IMR-90 (cell line): ENCODE measurements around the gene TPSAB1. TPM values are rescaled to one million over a fixed set of nuclear protein-coding genes. Genes with fewer than 3 reads are reported as not detected.

Experiments used
- ATAC-seq: fragments of 200-7000 bp; cut with Tn5 transposase; 2 replicates; pipeline ENCODE4 v1.9.1; 2020; ENCODE audit warnings: low read depth, mild to moderate bottlenecking, moderate library complexity
- BruUV-seq: library from RNA; stranded (reverse); fragments of 400-500 nt; replicated peaks from 2 replicates; lab custom pipeline; 2021; lab: Mats Ljungman, UMichigan
- CTCF ChIA-PET: fragments of 300-600 bp; formaldehyde crosslinking; extraction: SDS; loops from one replicate; lab custom pipeline; 2021; ENCODE audit warnings: antibody characterized with exemption; lab: Yijun Ruan, JAX
- POLR2A ChIA-PET: fragments of 300-600 bp; sonication (Branson Sonifier 250); formaldehyde crosslinking; loops from one replicate; lab custom pipeline; 2022; ENCODE audit warnings: antibody characterized with exemption; ENCODE audit not compliant: unreplicated experiment; lab: Charles Lee
- DNase-seq: peaks from one replicate; pipeline ENCODE4 v3.0.0; 2013
- H2AFZ ChIP-seq: replicated peaks from 2 replicates; pipeline ENCODE3; 2013; ENCODE audit warnings: low read length, mild to moderate bottlenecking; ENCODE audit not compliant: poor library complexity
- H2AK5ac ChIP-seq: 2 replicates; pipeline ENCODE4 v1.6.1; 2013; ENCODE audit warnings: low read depth, low read length, inconsistent platforms
- H2AK9ac ChIP-seq: replicated peaks from 2 replicates; pipeline ENCODE3; 2013; ENCODE audit warnings: mild to moderate bottlenecking, low read depth, low read length, moderate library complexity; ENCODE audit not compliant: poor library complexity
- H2BK120ac ChIP-seq: 2 replicates; pipeline ENCODE4 v1.6.1; 2013; ENCODE audit warnings: low read depth, low read length, inconsistent platforms
- H2BK15ac ChIP-seq: 3 replicates; pipeline ENCODE4 v1.6.1; 2013; ENCODE audit warnings: low read depth, low read length, inconsistent platforms
- H2BK20ac ChIP-seq: 2 replicates; pipeline ENCODE4 v1.6.1; 2013; ENCODE audit warnings: low read depth, mild to moderate bottlenecking, inconsistent platforms, low read length, moderate library complexity
- H2BK5ac ChIP-seq: 2 replicates; pipeline ENCODE4 v1.6.1; 2013; ENCODE audit warnings: mild to moderate bottlenecking, low read depth, low read length, inconsistent platforms; ENCODE audit not compliant: poor library complexity, severe bottlenecking
- H3K14ac ChIP-seq: replicated peaks from 2 replicates; pipeline ENCODE4 v1.6.1; 2013; ENCODE audit warnings: low read depth, low read length, inconsistent platforms
- H3K18ac ChIP-seq: 2 replicates; pipeline ENCODE4 v1.6.1; 2013; ENCODE audit warnings: low read depth, low read length, control low read depth
- H3K23ac ChIP-seq: 2 replicates; pipeline ENCODE4 v1.6.1; 2013; ENCODE audit warnings: low read depth, low read length, inconsistent platforms
- H3K27ac ChIP-seq: 2 replicates; pipeline ENCODE4 v1.5.1; 2013; ENCODE audit warnings: mild to moderate bottlenecking, control low read depth, low read length; ENCODE audit not compliant: insufficient read depth
- H3K27me3 ChIP-seq: 2 replicates; pipeline ENCODE4 v1.6.1; 2013; ENCODE audit warnings: low read length; ENCODE audit not compliant: control insufficient read depth, insufficient read depth
- H3K36me3 ChIP-seq: 2 replicates; pipeline ENCODE4 v1.6.1; 2013; ENCODE audit warnings: low read length, mixed read lengths; ENCODE audit not compliant: control insufficient read depth, insufficient read depth
- H3K4ac ChIP-seq: 2 replicates; pipeline ENCODE4 v1.6.1; 2013; ENCODE audit warnings: low read depth, low read length, inconsistent platforms
- H3K4me1 ChIP-seq: 2 replicates; pipeline ENCODE4 v1.6.1; 2013; ENCODE audit warnings: low read length, mixed read lengths; ENCODE audit not compliant: control insufficient read depth, insufficient read depth
- H3K4me2 ChIP-seq: 2 replicates; pipeline ENCODE4 v1.6.1; 2013; ENCODE audit warnings: low read depth, mild to moderate bottlenecking, control low read depth, low read length, moderate library complexity
- H3K4me3 ChIP-seq: 2 replicates; pipeline ENCODE4 v1.5.1; 2013; ENCODE audit warnings: low read depth, mild to moderate bottlenecking, control low read depth, low read length, moderate library complexity; ENCODE audit not compliant: insufficient read depth
- H3K56ac ChIP-seq: 2 replicates; pipeline ENCODE4 v1.6.1; 2013; ENCODE audit warnings: low read length, inconsistent platforms; ENCODE audit not compliant: insufficient read depth; ENCODE audit errors: extremely low read depth
- H3K79me1 ChIP-seq, 2 experiments: 2 replicates each; pipeline ENCODE4 v1.6.1; 2013; ENCODE audit warnings: low read length in 2 of 2, inconsistent platforms in 1 of 2, low read depth in 1 of 2
- H3K9ac ChIP-seq: 2 replicates; pipeline ENCODE4 v1.6.1; 2013; ENCODE audit warnings: low read depth, low read length, control low read depth
- H3K9me1 ChIP-seq: 2 replicates; pipeline ENCODE4 v1.6.1; 2013; ENCODE audit warnings: low read length, inconsistent platforms; ENCODE audit not compliant: insufficient read depth
- H3K9me3 ChIP-seq: 2 replicates; pipeline ENCODE4 v1.6.1; 2013; ENCODE audit warnings: low read length; ENCODE audit not compliant: control insufficient read depth, insufficient read depth
- H4K20me1 ChIP-seq: 2 replicates; pipeline ENCODE4 v1.6.1; 2013; ENCODE audit warnings: low read length, inconsistent platforms; ENCODE audit not compliant: insufficient read depth
- H4K5ac ChIP-seq: 2 replicates; pipeline ENCODE4 v1.6.1; 2013; ENCODE audit warnings: mild to moderate bottlenecking, low read depth, low read length, control low read depth
- H4K8ac ChIP-seq, 2 experiments: 2 replicates each; pipeline ENCODE4 v1.6.1; 2013; ENCODE audit warnings: low read depth in 2 of 2, low read length in 2 of 2, control low read depth in 1 of 2, inconsistent platforms in 1 of 2
- H4K91ac ChIP-seq: 2 replicates; pipeline ENCODE4 v1.6.1; 2013; ENCODE audit warnings: low read depth, low read length, inconsistent platforms; ENCODE audit not compliant: insufficient read depth
- BHLHE40 ChIP-seq: fragments of 150-350 bp; IDR thresholded peaks from 2 replicates; pipeline ENCODE4 v1.6.1; 2016; ENCODE audit warnings: mild to moderate bottlenecking, low read depth, low read length
- CHD1 ChIP-seq: IDR thresholded peaks from 2 replicates; pipeline ENCODE4 v1.6.1; 2012; ENCODE audit warnings: low read depth, low read length, improper control_type of control experiment
- FOS ChIP-seq: fragments of 150-350 bp; IDR thresholded peaks from 2 replicates; pipeline ENCODE4 v1.6.1; 2016; ENCODE audit warnings: low read depth, low read length
- MAZ ChIP-seq: IDR thresholded peaks from 2 replicates; pipeline ENCODE4 v1.6.1; 2012; ENCODE audit warnings: low read depth, mild to moderate bottlenecking, low read length, improper control_type of control experiment, moderate library complexity, borderline replicate concordance
- POLR2A ChIP-seq: IDR thresholded peaks from 2 replicates; pipeline ENCODE4 v1.6.1; 2012; ENCODE audit warnings: mild to moderate bottlenecking, low read depth, low read length
- RAD21 ChIP-seq: IDR thresholded peaks from 2 replicates; pipeline ENCODE4 v1.6.1; 2012; ENCODE audit warnings: low read length, improper control_type of control experiment
- RCOR1 ChIP-seq: IDR thresholded peaks from 2 replicates; pipeline ENCODE4 v1.6.1; 2012; ENCODE audit warnings: mild to moderate bottlenecking, low read length, improper control_type of control experiment; ENCODE audit not compliant: insufficient replicate concordance
- RFX5 ChIP-seq: IDR thresholded peaks from 2 replicates; pipeline ENCODE4 v1.8.0; 2012; ENCODE audit warnings: low read depth, mild to moderate bottlenecking, low read length, moderate library complexity
- SMC3 ChIP-seq: fragments of 150-350 bp; IDR thresholded peaks from 2 replicates; pipeline ENCODE4 v1.6.1; 2016; ENCODE audit warnings: low read depth, mild to moderate bottlenecking, antibody characterized with exemption, low read length, moderate library complexity
- WGBS, 2 experiments: methylation state at CpG; one replicate each; pipeline versions ENCODE4 v1.1.5 to v1.1.7; 2013; ENCODE audit warnings: missing lambda C conversion rate in 2 of 2; ENCODE audit not compliant: insufficient read length in 1 of 2; ENCODE audit errors: extremely low coverage in 2 of 2; 5-methylcytosine and 5-hydroxymethylcytosine counted together
- dilution Hi-C: fragments of 300-500 bp; cut with HindIII; formaldehyde crosslinking; loops from one replicate; pipeline ENCODE4 v1.14.3; 2018; ENCODE audit warnings: low sequenced_read_pairs; ENCODE audit not compliant: unreplicated experiment
- in situ Hi-C: fragments of 300-500 bp; cut with MboI; formaldehyde crosslinking; loops from 3 replicates; pipeline ENCODE4 v1.14.3; 2019; ENCODE audit warnings: low sequenced_read_pairs, inconsistent platforms, mixed read lengths
- intact Hi-C: fragments of 100-400 bp; cut with micrococcal nuclease; formaldehyde crosslinking; loops from 2 replicates; pipeline ENCODE4 v1.10.0; 2022
- polyA plus RNA-seq, 3 experiments: library from polyadenylated mRNA; depleted of rRNA; stranded (reverse); fragments of >200 nt; gene quantifications; 2 replicates each; pipeline ENCODE4 v1.2.3, GENCODE V29; 2012; ENCODE audit warnings: low replicate concordance in 1 of 3
- total RNA-seq: library from RNA; depleted of rRNA; stranded (reverse); fragments of >200 nt; gene quantifications from 2 replicates; pipeline ENCODE4 v1.2.3, GENCODE V29; 2012
- TF ChIP-seq, protein P1 (sequence below): fragments of 150-350 bp; IDR thresholded peaks from 2 replicates; pipeline ENCODE4 v1.6.1; 2017; ENCODE audit warnings: mild to moderate bottlenecking, antibody characterized with exemption, low read length, low read depth
- TF ChIP-seq, protein P2 (sequence below): conservative IDR thresholded peaks from 2 replicates; pipeline ENCODE4 v1.5.1; 2012; ENCODE audit warnings: mild to moderate bottlenecking, low read depth, low read length, improper control_type of control experiment

Gene TPSAB1
- total and polyA plus RNA-seq, 2 of the 4 experiments (the other 2 are of a cell fraction): not detected

DNA sequence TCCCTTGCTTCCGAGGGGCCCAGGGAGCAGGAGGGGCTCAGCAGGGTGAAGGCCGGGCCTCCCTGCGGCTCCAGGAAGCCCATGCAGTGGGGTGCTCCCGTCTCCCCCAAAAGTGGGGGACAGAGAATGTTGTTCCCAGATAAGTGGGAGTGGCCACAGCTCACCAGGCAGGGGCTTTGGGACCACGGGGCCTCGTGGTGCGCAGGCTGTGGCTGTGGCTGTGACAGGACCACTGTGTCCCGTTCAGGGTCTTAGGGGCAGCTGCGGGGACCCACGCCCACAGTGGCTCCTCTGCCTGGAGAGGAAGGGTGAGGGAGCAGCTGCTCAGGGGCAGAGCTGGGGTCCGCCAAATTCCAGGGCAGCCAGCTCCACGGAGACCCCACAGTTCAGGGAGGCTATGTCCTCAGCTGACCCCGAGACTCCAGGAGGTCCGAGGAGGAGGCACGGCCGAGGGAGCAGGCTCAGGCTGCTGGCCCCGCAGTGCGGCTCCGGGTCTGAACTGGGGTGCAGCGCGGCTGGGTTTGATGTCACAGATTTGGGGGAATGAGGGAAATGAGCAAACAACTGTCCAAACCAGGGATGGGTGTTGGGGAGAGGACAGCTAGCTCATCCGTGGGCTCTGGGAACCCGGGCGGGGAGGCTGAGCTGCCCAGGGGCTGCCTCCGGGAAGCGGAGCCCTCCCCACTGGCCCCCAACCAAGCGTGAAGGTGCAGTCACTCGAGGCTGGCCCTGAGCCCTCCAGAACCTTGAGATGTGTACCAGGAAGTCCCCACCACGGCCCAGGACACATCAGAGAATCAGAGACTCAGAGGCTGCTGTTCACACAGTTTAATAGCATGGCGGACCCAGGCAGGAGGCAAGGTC, 38.8 kb downstream of the TPSAB1 start:
- no peaks in the 10 kb centered on the region for H3K79me1 ChIP-seq
- DNase-seq: no peak
- H3K4me3 ChIP-seq: no peak overlapping the region
- no peaks in the 10 kb centered on the region for H4K20me1 ChIP-seq
- no peak overlapping the region for H2BK15ac ChIP-seq
- CTCF ChIA-PET: no interaction called here
- intact Hi-C loops (no loop called here), in situ Hi-C loops (no loop called here), dilution Hi-C loops (no loop called here)
- no peak for ATAC-seq
- peaks cover 2% of the 10 kb centered on the region; the same call in 1 of the 2 replicates for H3K9me3 ChIP-seq
- no peak overlapping the region for H3K14ac ChIP-seq
- H3K27ac ChIP-seq: no peak overlapping the region
- POLR2A ChIA-PET: no interaction called here
- BruUV-seq: no TSS peak
- H2AK5ac ChIP-seq: no peak overlapping the region
- no peak overlapping the region for H2BK20ac ChIP-seq
- H3K9me1 ChIP-seq: no peaks in the 10 kb centered on the region
- H2BK120ac ChIP-seq: no peak overlapping the region
- no peak overlapping the region for H3K18ac ChIP-seq
- no peak overlapping the region for H4K91ac ChIP-seq
- no peak overlapping the region for H3K9ac ChIP-seq
- WGBS, 2 experiments: 66% methylated on average over 12 of the region's 30 CpGs; no CpG with 5 or more reads in 1 of the 2 experiments
- no peak overlapping the region for H4K8ac ChIP-seq
- no peak overlapping the region for H3K4me2 ChIP-seq
- no peak overlapping the region for H2AFZ ChIP-seq
- H3K23ac ChIP-seq: no peak overlapping the region
- no peaks in the 10 kb centered on the region for H3K4me1 ChIP-seq
- no peak overlapping the region for H2BK5ac ChIP-seq
- H3K27me3 ChIP-seq: peaks cover 65% of the 10 kb centered on the region
- no peak overlapping the region for H3K4ac ChIP-seq
- TF ChIP-seq RFX5 (no peak), MAZ (no peak), BHLHE40 (no peak), FOS (no peak), POLR2A (no peak), CHD1 (no peak), RAD21 (no peak), SMC3 (no peak), RCOR1 (no peak)
- TF ChIP-seq, protein P1, sequence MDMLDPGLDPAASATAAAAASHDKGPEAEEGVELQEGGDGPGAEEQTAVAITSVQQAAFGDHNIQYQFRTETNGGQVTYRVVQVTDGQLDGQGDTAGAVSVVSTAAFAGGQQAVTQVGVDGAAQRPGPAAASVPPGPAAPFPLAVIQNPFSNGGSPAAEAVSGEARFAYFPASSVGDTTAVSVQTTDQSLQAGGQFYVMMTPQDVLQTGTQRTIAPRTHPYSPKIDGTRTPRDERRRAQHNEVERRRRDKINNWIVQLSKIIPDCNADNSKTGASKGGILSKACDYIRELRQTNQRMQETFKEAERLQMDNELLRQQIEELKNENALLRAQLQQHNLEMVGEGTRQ: no peak
- TF ChIP-seq, protein P2, sequence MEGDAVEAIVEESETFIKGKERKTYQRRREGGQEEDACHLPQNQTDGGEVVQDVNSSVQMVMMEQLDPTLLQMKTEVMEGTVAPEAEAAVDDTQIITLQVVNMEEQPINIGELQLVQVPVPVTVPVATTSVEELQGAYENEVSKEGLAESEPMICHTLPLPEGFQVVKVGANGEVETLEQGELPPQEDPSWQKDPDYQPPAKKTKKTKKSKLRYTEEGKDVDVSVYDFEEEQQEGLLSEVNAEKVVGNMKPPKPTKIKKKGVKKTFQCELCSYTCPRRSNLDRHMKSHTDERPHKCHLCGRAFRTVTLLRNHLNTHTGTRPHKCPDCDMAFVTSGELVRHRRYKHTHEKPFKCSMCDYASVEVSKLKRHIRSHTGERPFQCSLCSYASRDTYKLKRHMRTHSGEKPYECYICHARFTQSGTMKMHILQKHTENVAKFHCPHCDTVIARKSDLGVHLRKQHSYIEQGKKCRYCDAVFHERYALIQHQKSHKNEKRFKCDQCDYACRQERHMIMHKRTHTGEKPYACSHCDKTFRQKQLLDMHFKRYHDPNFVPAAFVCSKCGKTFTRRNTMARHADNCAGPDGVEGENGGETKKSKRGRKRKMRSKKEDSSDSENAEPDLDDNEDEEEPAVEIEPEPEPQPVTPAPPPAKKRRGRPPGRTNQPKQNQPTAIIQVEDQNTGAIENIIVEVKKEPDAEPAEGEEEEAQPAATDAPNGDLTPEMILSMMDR: no peak
- no peak overlapping the region for H2AK9ac ChIP-seq
- no peak overlapping the region for H3K56ac ChIP-seq
- H3K36me3 ChIP-seq: no peaks in the 10 kb centered on the region
- no peak overlapping the region for H4K5ac ChIP-seq
